Measurements from ENCODE around the gene NTSR2.

GRCh38 chr2:11612553-11613215 is 57.3 kb downstream of the NTSR2 start:
- TF ChIP-seq EZH2 (optimal IDR thresholded peaks at IDR 0.05; ENCODE audit: low read depth, low read length): no peak
- TF ChIP-seq CTCF (IDR thresholded peaks at IDR 0.05; ENCODE audit: low read length): no peak

All from MM.1S (cell line).